Measurements from ENCODE around the gene FGD3. TPM values are rescaled to one million over a fixed set of nuclear protein-coding genes. Genes with fewer than 3 reads are reported as not detected.

The FGD3 gene
- polyA plus RNA-seq, 2 donors, result 2.1 to 2.3 TPM

GRCh38 chr9:93083592-93084470, 136.5 kb downstream of the FGD3 start:
- WGBS, 2 donors, result 73 to 81% methylated on average over 8 of the region's 8 CpGs
- peaks cover 0 to 3% of the 10 kb centered on the region in 2 donors for H3K9me3 ChIP-seq (ENCODE audit: control insufficient read depth in 2 of 2, insufficient read depth in 1 of 2, low read depth in 1 of 2, low read length in 1 of 2)

GRCh38 chr9:93084471-93084881, 137.2 kb downstream of the FGD3 start:
- H3K9me3 ChIP-seq (ENCODE audit: control insufficient read depth in 2 of 2, insufficient read depth in 1 of 2, low read depth in 1 of 2, low read length in 1 of 2), result peaks cover 0 to 3% of the 10 kb centered on the region in 2 donors
- H3K27ac ChIP-seq (ENCODE audit: low read depth in 2 of 2, low read length in 1 of 2), result no peak overlapping the region
- no peaks in the 10 kb centered on the region for H3K27me3 ChIP-seq (ENCODE audit: control insufficient read depth in 1 of 2, insufficient read depth in 2 of 2, low read length in 2 of 2)
- 94 to 98% methylated on average over 6 of the region's 6 CpGs for WGBS, 2 donors
- H3K4me1 ChIP-seq (ENCODE audit: control insufficient read depth in 2 of 2, insufficient read depth in 2 of 2, low read length in 1 of 2), result no peaks in the 10 kb centered on the region
- H3K4me3 ChIP-seq (ENCODE audit: low read depth in 1 of 2, low read length in 2 of 2), result no peak overlapping the region
- H3K36me3 ChIP-seq (ENCODE audit: control insufficient read depth in 2 of 2, insufficient read depth in 2 of 2, low read length in 1 of 2), result no peaks in the 10 kb centered on the region

More at GRCh38 chr9:93083592-93084470, 136.5 kb downstream of the FGD3 start:
- Histone ChIP-seq H3K4me1 (ENCODE audit: control insufficient read depth in 2 of 2, insufficient read depth in 2 of 2, low read length in 1 of 2) (no peaks in the 10 kb centered on the region), H3K27ac (ENCODE audit: low read depth in 2 of 2, low read length in 1 of 2) (no peak overlapping the region), H3K27me3 (ENCODE audit: control insufficient read depth in 1 of 2, insufficient read depth in 2 of 2, low read length in 2 of 2) (no peaks in the 10 kb centered on the region), H3K4me3 (ENCODE audit: low read depth in 1 of 2, low read length in 2 of 2) (no peak overlapping the region), H3K36me3 (ENCODE audit: control insufficient read depth in 2 of 2, insufficient read depth in 2 of 2, low read length in 1 of 2) (no peaks in the 10 kb centered on the region)

- Histone ChIP-seq H3K4me1 (ENCODE audit: control insufficient read depth in 2 of 2, insufficient read depth in 2 of 2, low read length in 1 of 2) (no peaks in the 10 kb centered on the region), H3K4me3 (ENCODE audit: low read depth in 1 of 2, low read length in 2 of 2) (no peak overlapping the region), H3K9me3 (ENCODE audit: control insufficient read depth in 2 of 2, insufficient read depth in 1 of 2, low read depth in 1 of 2, low read length in 1 of 2) (peaks cover 0 to 3% of the 10 kb centered on the region in 2 donors), H3K27me3 (ENCODE audit: control insufficient read depth in 1 of 2, insufficient read depth in 2 of 2, low read length in 2 of 2) (no peaks in the 10 kb centered on the region), H3K27ac (ENCODE audit: low read depth in 2 of 2, low read length in 1 of 2) (no peak overlapping the region), H3K36me3 (ENCODE audit: control insufficient read depth in 2 of 2, insufficient read depth in 2 of 2, low read length in 1 of 2) (no peaks in the 10 kb centered on the region)
- 94 to 96% methylated on average over 4 of the region's 4 CpGs for WGBS, 2 donors
Observed at GRCh38 chr9:93085676-93086075, 138.4 kb downstream of the FGD3 start.

Other genes starting within 250 kb of the FGD3 start
- 10 to 100 TPM; 30.9 to 41.1 TPM for gene BICD2, start 182.7 kb upstream of the FGD3 start, polyA plus RNA-seq
- under 1 TPM; 0.55 to 0.65 TPM for gene ZNF484, start 69.5 kb upstream of the FGD3 start, polyA plus RNA-seq
- 1 to 10 TPM in 1 of 2 donors, under 1 TPM in 1; 0.83 to 1.9 TPM for gene SUSD3, start 111.2 kb downstream of the FGD3 start, polyA plus RNA-seq
- 10 to 100 TPM; 19.6 to 30.7 TPM for gene CARD19, start 148.7 kb downstream of the FGD3 start, polyA plus RNA-seq
- gene NINJ1, start 186.7 kb downstream of the FGD3 start, polyA plus RNA-seq, result 10 to 100 TPM; 14.9 to 21.7 TPM
- 1 to 10 TPM; 2.1 to 3.4 TPM for gene WNK2, start 236.6 kb downstream of the FGD3 start, polyA plus RNA-seq

All from esophagus (tissue), 2 donors.